Lower leg skin (tissue), 3 donors: ENCODE data around the gene TTC38.

Source experiments
- POLR2A ChIP-seq, 2 donors: fragments of 450-650 bp; IDR thresholded peaks; one replicate each; pipeline ENCODE4 v1.6.1; 2016 to 2017; ENCODE audit warnings: antibody characterized with exemption in 2 of 2, mild to moderate bottlenecking in 1 of 2, moderate library complexity in 1 of 2
- TF ChIP-seq, protein P1 (sequence below), 3 donors: fragments of 450-650 bp; IDR thresholded peaks; one replicate each; pipeline ENCODE4 v1.5.1; 2016; ENCODE audit warnings: antibody characterized with exemption in 3 of 3, mild to moderate bottlenecking in 3 of 3, moderate library complexity in 2 of 3

- TF ChIP-seq, protein P1, sequence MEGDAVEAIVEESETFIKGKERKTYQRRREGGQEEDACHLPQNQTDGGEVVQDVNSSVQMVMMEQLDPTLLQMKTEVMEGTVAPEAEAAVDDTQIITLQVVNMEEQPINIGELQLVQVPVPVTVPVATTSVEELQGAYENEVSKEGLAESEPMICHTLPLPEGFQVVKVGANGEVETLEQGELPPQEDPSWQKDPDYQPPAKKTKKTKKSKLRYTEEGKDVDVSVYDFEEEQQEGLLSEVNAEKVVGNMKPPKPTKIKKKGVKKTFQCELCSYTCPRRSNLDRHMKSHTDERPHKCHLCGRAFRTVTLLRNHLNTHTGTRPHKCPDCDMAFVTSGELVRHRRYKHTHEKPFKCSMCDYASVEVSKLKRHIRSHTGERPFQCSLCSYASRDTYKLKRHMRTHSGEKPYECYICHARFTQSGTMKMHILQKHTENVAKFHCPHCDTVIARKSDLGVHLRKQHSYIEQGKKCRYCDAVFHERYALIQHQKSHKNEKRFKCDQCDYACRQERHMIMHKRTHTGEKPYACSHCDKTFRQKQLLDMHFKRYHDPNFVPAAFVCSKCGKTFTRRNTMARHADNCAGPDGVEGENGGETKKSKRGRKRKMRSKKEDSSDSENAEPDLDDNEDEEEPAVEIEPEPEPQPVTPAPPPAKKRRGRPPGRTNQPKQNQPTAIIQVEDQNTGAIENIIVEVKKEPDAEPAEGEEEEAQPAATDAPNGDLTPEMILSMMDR (IDR thresholded peaks at IDR 0.05) = no peak
- TF ChIP-seq POLR2A (IDR thresholded peaks at IDR 0.05) = no peak
Measured at GRCh38 chr22:46328797-46329196, 61.0 kb downstream of the TTC38 start.
